ENCODE data around the gene TEC.

The TEC gene

DNA sequence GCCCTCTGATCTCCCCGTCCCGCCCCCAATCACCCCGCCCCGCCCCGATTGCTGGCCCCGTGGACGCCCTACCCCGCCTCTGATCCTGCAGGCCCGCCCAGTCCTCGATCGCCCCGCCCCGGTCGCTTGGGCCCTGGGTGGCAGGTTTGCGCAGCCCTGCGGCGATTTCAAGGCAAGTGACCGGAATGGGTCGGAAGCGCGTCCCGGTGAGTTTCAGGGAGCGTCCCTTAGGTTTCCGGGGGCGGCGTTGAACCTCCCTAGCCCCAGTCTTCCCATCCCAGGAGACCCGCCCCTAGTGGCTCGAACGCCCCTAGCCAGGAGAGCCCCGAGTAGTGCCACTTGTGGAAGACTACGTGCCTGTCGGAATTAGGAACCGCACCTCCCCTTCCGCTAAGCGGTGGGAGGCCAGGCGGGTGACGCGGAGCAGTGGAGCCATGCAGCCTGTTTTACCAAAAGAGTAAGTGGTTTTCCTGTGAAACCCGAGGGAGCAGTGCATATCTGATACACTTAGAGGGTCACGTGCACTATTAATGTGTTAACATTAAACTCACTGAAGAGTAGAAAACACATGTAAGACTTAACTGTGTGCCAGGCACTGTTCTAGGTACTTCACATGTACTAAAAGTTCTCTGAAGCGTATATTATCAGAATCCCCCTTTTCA is 354 bp upstream of the TEC start:
- DNase-seq (ENCODE audit: low read depth), result no peak

GRCh38 chr4:48267574-48267973 is 2.1 kb downstream of the TEC start:
- no peak for DNase-seq (ENCODE audit: low read depth)

DNA sequence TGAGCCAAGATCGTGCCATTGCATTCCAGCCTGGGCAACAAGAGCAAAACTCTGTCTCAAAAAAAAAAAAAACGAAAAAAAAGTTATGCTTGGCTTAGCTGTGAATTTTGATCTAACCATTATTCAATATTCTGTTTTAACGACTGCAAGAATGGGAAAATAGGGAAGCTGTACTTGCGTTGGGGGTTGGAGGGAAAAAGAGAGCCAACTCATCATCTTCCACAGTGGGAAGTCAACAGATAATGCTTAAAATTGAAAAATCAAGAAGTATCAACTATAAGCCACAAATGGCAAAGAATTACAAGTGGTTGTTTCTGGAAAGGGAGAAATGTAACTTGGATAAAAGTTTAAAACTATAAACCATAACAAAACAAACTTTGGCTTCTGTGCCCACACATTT is 2.9 kb downstream of the TEC start:
- DNase-seq (ENCODE audit: low read depth), result no peak

GRCh38 chr4:48262926-48263325 is 6.7 kb downstream of the TEC start:
- DNase-seq (ENCODE audit: low read depth), result peak; percentile 7

GRCh38 chr4:48262484-48262883 is 7.2 kb downstream of the TEC start:
- no peak for DNase-seq (ENCODE audit: low read depth)

DNA sequence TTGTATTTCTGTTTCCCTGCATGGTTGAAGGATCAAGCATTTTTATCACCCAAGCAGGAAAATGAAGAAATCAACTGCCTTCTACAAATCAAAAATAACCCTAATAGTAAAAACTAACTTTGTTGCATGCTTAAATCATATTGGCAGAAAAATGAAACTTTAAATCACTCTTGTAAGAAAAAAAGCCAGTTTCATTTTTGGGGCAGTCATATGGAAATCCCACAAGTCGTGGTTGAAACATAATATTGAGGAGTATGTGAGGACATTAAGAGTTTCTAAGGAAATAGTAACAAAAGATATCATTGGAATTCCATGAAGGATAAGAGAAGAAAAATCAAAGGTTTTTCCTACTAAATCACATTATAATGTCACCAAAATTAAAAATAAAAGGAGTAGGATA is 8.4 kb downstream of the TEC start:
- no peak for DNase-seq (ENCODE audit: low read depth)

- DNase-seq (ENCODE audit: low read depth), result no peak
These were observed 9.9 kb downstream of the TEC start for GRCh38 chr4:48259748-48260147.

GRCh38 chr4:48258845-48259397 is 10.7 kb downstream of the TEC start:
- no peak for DNase-seq (ENCODE audit: low read depth)

- no peak for DNase-seq (ENCODE audit: low read depth)
These were observed 13.7 kb downstream of the TEC start for GRCh38 chr4:48255959-48256342.

DNA sequence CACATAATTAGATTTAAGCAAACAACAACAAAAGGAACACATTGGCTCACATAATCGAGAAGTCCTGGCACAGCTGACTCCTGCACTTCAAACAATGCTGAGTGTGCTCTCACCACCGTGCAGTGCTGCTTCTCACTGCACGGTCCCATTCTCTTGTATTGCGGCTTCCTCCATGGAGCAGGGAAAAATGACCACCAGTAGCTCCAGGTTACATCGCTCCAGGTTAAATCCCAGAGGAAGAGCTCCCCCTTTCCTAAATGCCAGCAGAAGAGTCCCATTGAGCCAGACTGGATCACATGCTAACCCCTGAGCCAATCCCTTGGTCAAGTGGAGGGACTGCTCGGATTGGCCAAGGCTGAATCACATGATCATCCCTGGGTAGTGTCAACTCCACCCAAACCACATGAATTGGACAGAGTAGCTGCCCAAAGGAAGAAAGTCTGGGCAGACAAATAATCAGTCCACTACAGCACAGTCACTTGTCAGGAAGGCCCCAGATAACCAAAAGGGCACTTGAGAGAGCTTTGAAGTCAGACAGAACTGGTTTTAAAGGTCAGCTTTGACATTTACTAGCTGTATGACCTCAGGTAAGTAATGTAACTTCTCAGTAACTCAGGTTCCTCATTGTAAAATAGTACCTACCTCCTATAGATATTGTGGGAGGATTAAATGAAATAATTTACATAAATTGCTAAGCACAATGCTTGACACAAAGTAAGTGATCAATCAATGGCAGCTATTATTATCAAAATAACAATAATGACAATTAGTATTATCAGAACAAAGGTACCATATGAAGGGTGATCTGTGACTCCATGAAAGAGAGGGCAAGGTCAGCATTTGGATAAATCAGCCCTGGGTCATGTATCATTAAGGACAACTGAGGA is 14.3 kb downstream of the TEC start:
- no peak for DNase-seq (ENCODE audit: low read depth)

GRCh38 chr4:48254381-48255071 is 15.1 kb downstream of the TEC start:
- DNase-seq (ENCODE audit: low read depth), result peak; percentile 41

DNA sequence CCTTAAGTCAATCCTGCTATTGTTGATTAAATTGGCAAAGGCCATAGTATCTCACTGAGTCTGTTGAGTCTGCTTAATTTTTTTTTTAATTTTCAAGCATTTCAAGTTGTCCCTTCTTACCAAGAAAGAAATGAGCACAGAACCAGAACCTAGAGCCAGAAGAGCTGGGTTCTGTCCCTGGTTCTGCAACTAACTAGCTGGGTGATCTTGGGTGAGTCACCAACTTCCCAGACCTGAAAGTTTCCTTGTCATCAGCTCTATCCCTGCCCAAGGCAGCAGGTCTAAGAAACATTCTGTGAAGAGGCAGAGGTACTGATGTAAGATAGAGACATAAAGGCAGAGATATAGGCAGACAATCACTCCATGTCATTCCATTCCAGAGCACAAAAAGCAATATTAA is 17.3 kb downstream of the TEC start:
- DNase-seq (ENCODE audit: low read depth), result no peak

- DNase-seq (ENCODE audit: low read depth), result no peak
These were observed 18.7 kb downstream of the TEC start for GRCh38 chr4:48250980-48251379.

DNA sequence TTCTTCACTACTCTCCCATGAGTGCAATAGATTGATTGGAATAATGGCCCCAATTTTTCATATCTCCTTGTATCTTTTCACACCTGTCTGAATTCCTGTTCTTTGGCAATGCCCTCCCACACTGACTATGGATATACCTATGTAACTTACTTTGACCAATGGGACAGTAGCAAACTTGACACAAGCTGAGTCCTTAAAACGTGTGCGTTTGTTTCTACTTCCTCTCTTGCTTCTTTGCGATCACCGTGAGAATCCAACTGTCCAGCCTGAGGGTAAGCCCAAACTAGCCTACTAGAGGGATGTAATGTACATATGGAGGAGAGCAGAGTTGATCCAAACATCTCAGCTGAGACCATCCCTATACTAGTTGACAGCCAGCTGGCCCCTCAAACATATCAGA is 19.3 kb downstream of the TEC start:
- no peak for DNase-seq (ENCODE audit: low read depth)

DNA sequence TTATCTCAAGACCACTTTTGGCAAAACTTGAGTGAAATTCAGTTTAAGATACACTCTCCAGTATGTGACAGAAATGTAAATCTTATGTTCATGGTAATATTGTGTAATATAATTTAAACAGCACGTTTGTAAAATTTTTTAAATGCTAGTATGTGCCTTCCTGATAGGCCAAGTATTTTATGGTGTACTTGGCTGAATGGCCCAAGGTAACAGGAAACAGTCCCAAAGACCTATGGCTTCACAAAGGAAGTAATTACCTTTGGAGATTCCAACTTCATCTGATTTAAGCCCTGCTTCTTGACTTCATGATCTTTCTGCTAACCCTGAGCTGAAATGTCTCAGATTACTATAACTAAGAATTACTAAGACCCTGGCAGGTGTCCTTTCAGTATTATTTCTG is 20.3 kb downstream of the TEC start:
- no peak for DNase-seq (ENCODE audit: low read depth)

GRCh38 chr4:48248559-48248953 is 21.1 kb downstream of the TEC start:
- DNase-seq (ENCODE audit: low read depth), result no peak

DNA sequence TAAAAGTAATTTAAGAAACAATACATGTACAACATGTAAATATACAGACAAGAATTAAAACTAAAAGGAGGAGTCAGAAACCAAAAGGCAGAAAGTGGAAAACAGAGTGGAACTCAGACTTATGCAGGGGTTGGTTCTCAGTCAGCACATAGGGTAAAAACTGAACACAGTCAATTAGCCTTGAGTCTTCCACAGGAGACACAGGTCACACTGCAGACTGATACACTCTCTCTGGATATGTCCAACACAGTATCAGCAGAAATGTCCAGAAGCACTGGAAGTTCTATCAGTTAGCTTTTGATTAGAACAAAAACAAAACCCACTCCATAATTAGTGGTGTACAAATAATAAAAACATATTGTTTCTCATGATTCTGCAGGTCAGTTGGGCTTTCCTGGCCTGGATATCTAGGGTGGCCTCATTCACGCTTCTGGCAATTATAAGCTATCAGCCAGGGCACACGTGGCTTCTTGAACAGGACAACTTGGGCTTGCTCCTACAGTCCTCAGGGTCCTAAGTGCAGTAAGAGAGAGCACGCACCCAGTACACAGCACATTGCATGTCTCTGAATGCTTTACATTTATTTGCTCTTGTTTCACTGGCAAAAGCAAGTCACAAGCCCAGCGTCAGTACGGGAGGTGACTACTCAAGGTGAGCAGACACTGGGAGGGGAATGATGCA is 21.6 kb downstream of the TEC start:
- DNase-seq (ENCODE audit: low read depth), result no peak

DNA sequence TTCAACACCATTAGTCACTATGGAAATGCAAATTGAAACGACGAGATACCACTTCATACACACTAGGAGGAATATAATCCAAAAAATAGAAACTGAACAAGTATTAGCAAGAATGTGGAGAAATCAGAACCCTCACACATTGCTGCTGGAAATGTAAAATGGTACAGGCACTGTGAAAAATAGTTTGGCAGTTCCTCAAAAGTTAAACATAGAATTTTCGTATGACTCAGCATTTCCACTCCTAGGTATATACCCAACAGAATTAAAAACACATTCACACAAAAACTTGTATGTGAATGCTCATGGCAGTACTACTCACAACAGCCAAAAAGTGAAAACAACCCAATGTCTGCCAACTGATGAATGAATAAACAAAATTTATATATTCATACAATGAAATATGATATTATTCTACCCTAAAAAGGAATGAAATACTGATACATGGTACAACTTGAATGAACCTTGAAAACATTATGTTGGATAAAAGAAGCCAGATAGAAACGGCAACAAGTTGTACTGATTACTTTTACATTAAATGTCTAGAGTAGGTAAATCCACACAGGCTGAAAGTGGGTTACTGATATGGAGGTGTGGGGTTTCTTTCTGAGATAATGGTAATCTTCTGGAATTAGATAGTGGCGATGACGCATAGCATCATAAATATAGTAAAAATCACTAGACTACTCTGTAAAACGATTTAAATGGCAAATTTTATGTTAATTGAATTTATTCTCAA is 22.3 kb downstream of the TEC start:
- DNase-seq (ENCODE audit: low read depth), result no peak

GRCh38 chr4:48244665-48245064 is 25.0 kb downstream of the TEC start:
- DNase-seq (ENCODE audit: low read depth), result no peak

DNA sequence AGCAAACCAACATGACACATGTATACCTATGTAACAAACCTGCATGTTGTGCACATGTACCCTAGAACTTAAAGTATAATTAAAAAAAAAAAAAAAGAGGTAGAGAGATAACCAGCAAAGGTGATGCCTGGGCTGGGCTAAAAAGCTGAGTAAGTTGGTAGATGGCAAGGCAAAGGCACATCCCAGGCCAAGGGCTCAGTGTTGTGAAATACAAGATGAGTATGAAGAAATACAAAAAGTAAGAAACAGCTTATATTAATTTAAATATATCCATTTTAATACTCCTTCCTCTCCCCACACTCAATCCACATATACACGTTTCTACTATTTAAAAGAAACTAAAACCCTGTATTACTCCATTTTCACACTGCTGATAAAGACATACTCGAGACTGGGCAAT is 25.8 kb downstream of the TEC start:
- no peak for DNase-seq (ENCODE audit: low read depth)

DNA sequence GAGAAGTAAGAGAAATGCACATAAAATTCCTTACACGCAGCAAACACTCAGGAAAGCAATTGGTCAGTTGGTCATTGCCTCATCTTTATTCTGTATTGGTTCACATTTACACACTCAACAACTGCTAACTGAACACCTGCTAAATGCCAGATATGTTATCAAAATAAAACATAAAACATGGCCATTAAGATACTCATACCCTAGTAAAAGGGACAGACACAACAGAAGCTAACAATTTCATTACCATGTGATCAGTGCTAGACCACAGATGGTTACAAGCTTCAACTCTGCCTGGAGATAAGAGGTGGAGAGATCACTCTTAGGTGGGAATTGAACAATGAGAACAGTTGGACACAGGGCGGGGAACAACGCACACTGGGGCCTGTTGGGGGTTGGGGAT is 26.2 kb downstream of the TEC start:
- DNase-seq (ENCODE audit: low read depth), result no peak
